GM10847 (cell line): ENCODE results near the gene EID3.

Source experiments
- POLR2A ChIP-seq: IDR thresholded peaks from 2 replicates; pipeline ENCODE4 v1.6.1; 2011; ENCODE audit not compliant: insufficient read length; ENCODE audit errors: extremely low read depth

The EID3 gene

GRCh38 chr12:104282109-104282508 lies 21.4 kb upstream of the EID3 start:
- no peak for TF ChIP-seq POLR2A

GRCh38 chr12:104285740-104286515 lies 17.6 kb upstream of the EID3 start:
- no peak for TF ChIP-seq POLR2A

- peak; percentile 82 for TF ChIP-seq POLR2A
Observed at GRCh38 chr12:104286516-104287482, 16.7 kb upstream of the EID3 start.

- peak; percentile 43 for TF ChIP-seq POLR2A
Observed at GRCh38 chr12:104288635-104289274, 14.8 kb upstream of the EID3 start.

- no peak for TF ChIP-seq POLR2A
Observed at GRCh38 chr12:104290320-104290719, 13.2 kb upstream of the EID3 start.

- TF ChIP-seq POLR2A = no peak
Observed at GRCh38 chr12:104290855-104291254, 12.7 kb upstream of the EID3 start.

GRCh38 chr12:104291867-104292524 lies 11.5 kb upstream of the EID3 start:
- no peak for TF ChIP-seq POLR2A

GRCh38 chr12:104292872-104293794 lies 10.4 kb upstream of the EID3 start:
- no peak for TF ChIP-seq POLR2A

GRCh38 chr12:104294927-104295668 lies 8.4 kb upstream of the EID3 start:
- TF ChIP-seq POLR2A = no peak

- TF ChIP-seq POLR2A = no peak
Observed at GRCh38 chr12:104295954-104296353, 7.6 kb upstream of the EID3 start.

- no peak for TF ChIP-seq POLR2A
Observed at GRCh38 chr12:104296718-104297117, 6.8 kb upstream of the EID3 start.

GRCh38 chr12:104297477-104298113 lies 5.9 kb upstream of the EID3 start:
- TF ChIP-seq POLR2A = no peak
